GM12878 (cell line): ENCODE measurements around the gene C1QTNF8. TPM values are rescaled to one million over a fixed set of nuclear protein-coding genes. Genes with fewer than 3 reads are reported as not detected.

Source experiments
- DPF2 ChIP-seq: fragments of 450-650 bp; IDR thresholded peaks from 2 replicates; pipeline ENCODE4 v1.6.1; 2017; ENCODE audit warnings: mild to moderate bottlenecking
- ELK1 ChIP-seq: IDR thresholded peaks from 2 replicates; pipeline ENCODE4 v1.6.1; 2012; ENCODE audit warnings: low read depth, low read length, improper control_type of control experiment
- EZH2 ChIP-seq: IDR thresholded peaks from 2 replicates; pipeline ENCODE4 v1.6.1; 2012; ENCODE audit warnings: low read depth, mild to moderate bottlenecking, control low read depth, inconsistent platforms, low read length, borderline replicate concordance; ENCODE audit not compliant: control insufficient read depth
- IKZF2 ChIP-seq, 2 experiments: fragments of 450-650 bp; IDR thresholded peaks; 2 replicates each; pipeline ENCODE4 v1.6.1; 2017; ENCODE audit warnings: mild to moderate bottlenecking in 2 of 2, moderate library complexity in 2 of 2
- KLF5 ChIP-seq: fragments of 450-650 bp; IDR thresholded peaks from 2 replicates; pipeline ENCODE4 v1.6.1; 2014; ENCODE audit warnings: mild to moderate bottlenecking; ENCODE audit not compliant: partially characterized antibody
- MYC ChIP-seq: IDR thresholded peaks from 2 replicates; pipeline ENCODE4 v1.6.1; 2011; ENCODE audit warnings: mild to moderate bottlenecking, low read length, moderate library complexity, inconsistent platforms; ENCODE audit not compliant: insufficient read depth, insufficient replicate concordance, insufficient read length, severe bottlenecking
- NFIC ChIP-seq: IDR thresholded peaks from 2 replicates; pipeline ENCODE4 v1.6.1; 2012; ENCODE audit warnings: low read depth, mild to moderate bottlenecking, inconsistent platforms, low read length, moderate library complexity
- REST ChIP-seq: IDR thresholded peaks from 2 replicates; pipeline ENCODE4 v1.6.1; 2012; ENCODE audit warnings: mild to moderate bottlenecking, low read depth, low read length
- RFX5 ChIP-seq: IDR thresholded peaks from 2 replicates; pipeline ENCODE4 v1.6.1; 2011; ENCODE audit warnings: low read depth, low read length, improper control_type of control experiment
- TBL1XR1 ChIP-seq: IDR thresholded peaks from 2 replicates; pipeline ENCODE4 v1.6.1; 2012; ENCODE audit warnings: low read depth, low read length, improper control_type of control experiment
- polyA plus RNA-seq, 11 experiments: library from polyadenylated mRNA; depleted of rRNA in 4 of 11; unstranded in 6 of 11; stranded (reverse) in 5 of 11; fragments of >200 nt; fragmentation: Nextera tagmentation in 4 of 11; fragmentation: Illumina TruSeq in 1 of 11; extraction: Ambion mirVana in 4 of 11; extraction: Trizol in 1 of 11; gene quantifications; 1 replicate in 1 of 11; 2 replicates in 10 of 11; pipeline versions ENCODE4 v1.2.1 to v1.2.3, GENCODE V29; 2011 to 2016; ENCODE audit warnings: inconsistent platforms in 2 of 11, missing spikeins in 2 of 11, low read depth in 1 of 11
- total RNA-seq, 4 experiments: library from RNA; depleted of rRNA in 3 of 4; stranded (reverse); fragments of >200 nt in 3 of 4; fragmentation: Illumina TruSeq in 1 of 4; extraction: Trizol in 1 of 4; gene quantifications; 2 replicates each; pipeline versions ENCODE4 v1.2.1 to v1.2.3, GENCODE V29; 2013 to 2021
- TF ChIP-seq, protein P1 (sequence below): IDR thresholded peaks from 2 replicates; pipeline ENCODE4 v1.6.1; 2012; ENCODE audit warnings: low read depth, low read length, improper control_type of control experiment

C1QTNF8 gene
- total and polyA plus RNA-seq, 10 of the 15 experiments (the other 5 are each of a cell fraction or from before 2014, with no cell fraction given): not detected

DNA sequence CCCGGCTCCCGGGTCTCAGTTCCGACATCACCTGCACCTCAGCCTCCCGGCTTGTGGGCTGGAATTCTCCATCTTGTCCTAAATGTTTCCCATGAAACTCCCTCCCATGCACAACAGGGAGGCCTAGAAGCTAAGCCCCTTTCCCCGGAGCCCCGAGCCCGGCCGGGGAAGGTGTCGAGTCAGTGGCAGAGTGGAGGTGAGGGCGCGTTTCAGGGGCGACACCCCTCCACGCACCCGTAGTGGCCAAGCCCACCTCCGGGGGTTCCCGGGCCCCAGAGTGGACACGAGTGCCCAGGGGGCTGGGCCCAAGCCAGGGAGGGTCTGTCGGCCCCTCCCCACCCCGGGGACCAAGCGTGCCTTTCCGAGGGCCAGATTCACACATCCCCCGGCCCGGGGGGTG lies 25.0 kb upstream of the C1QTNF8 start (continued):
- TF ChIP-seq ELK1: no peak
- no peak for TF ChIP-seq REST
- TF ChIP-seq KLF5: no peak
- TF ChIP-seq EZH2: no peak
- TF ChIP-seq MYC: no peak
- TF ChIP-seq TBL1XR1: no peak
- TF ChIP-seq, protein P1, sequence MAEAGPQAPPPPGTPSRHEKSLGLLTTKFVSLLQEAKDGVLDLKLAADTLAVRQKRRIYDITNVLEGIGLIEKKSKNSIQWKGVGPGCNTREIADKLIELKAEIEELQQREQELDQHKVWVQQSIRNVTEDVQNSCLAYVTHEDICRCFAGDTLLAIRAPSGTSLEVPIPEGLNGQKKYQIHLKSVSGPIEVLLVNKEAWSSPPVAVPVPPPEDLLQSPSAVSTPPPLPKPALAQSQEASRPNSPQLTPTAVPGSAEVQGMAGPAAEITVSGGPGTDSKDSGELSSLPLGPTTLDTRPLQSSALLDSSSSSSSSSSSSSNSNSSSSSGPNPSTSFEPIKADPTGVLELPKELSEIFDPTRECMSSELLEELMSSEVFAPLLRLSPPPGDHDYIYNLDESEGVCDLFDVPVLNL: no peak
- no peak for TF ChIP-seq NFIC
- TF ChIP-seq DPF2: no peak
- TF ChIP-seq IKZF2 (IDR thresholded peaks at IDR 0.05): no peak
- TF ChIP-seq RFX5: no peak
